ENCODE results near the gene OR7A5.

DNA sequence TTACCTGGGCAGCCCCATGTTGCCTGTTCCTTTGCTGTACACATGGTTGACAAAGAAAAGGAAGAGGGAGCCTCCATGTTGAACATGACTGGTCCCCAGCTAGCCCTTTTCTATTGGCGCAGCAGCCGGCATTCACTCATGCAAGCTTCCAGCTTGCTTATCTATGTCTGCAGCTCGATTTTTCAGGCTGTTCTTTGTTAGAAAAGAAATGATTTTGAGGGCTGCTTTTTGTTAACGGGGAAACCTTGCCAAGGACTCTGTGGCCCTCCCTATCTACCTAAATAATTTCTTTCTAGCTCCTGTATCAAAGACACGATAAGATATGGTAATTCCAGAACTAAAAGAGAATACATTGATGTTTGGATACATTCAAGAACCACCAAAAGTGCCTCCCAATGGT, 36.2 kb downstream of the OR7A5 start:
- TF ChIP-seq POLR2AphosphoS5 (IDR thresholded peaks at IDR 0.05; ENCODE audit: insufficient read depth in 1 of 2, low read depth in 1 of 2): no peak
- TF ChIP-seq, protein P1, sequence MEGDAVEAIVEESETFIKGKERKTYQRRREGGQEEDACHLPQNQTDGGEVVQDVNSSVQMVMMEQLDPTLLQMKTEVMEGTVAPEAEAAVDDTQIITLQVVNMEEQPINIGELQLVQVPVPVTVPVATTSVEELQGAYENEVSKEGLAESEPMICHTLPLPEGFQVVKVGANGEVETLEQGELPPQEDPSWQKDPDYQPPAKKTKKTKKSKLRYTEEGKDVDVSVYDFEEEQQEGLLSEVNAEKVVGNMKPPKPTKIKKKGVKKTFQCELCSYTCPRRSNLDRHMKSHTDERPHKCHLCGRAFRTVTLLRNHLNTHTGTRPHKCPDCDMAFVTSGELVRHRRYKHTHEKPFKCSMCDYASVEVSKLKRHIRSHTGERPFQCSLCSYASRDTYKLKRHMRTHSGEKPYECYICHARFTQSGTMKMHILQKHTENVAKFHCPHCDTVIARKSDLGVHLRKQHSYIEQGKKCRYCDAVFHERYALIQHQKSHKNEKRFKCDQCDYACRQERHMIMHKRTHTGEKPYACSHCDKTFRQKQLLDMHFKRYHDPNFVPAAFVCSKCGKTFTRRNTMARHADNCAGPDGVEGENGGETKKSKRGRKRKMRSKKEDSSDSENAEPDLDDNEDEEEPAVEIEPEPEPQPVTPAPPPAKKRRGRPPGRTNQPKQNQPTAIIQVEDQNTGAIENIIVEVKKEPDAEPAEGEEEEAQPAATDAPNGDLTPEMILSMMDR (IDR thresholded peaks at IDR 0.05): no peak
- no peak for TF ChIP-seq POLR2A (IDR thresholded peaks at IDR 0.05)
